HG02970 (cell line): Measurements from ENCODE around the gene DLG4.
"Not testable (repeated sequence)": the region's sequence is repeated elsewhere in the genome, so short reads cannot be mapped to it uniquely, and the experiment has no call there.

ENCODE experiments used
- ATAC-seq: cut with Tn5 transposase; IDR thresholded peaks from one replicate; pipeline ENCODE4 v1.9.1; 2021; ENCODE audit warnings: mild to moderate bottlenecking, moderate library complexity, moderate number of reproducible peaks; ENCODE audit not compliant: unreplicated experiment, low FRiP score

DLG4 gene

GRCh38 chr17:7172522-7173191 lies 47.0 kb downstream of the DLG4 start:
- ATAC-seq, result not testable (repeated sequence)

- not testable (repeated sequence) for ATAC-seq
Observed at GRCh38 chr17:7169565-7169908, 50.1 kb downstream of the DLG4 start.

GRCh38 chr17:7168841-7169564 lies 50.6 kb downstream of the DLG4 start:
- ATAC-seq, result not testable (repeated sequence)

GRCh38 chr17:7167832-7168231 lies 51.8 kb downstream of the DLG4 start:
- no peak for ATAC-seq

GRCh38 chr17:7166873-7167272 lies 52.8 kb downstream of the DLG4 start:
- ATAC-seq, result no peak

DNA sequence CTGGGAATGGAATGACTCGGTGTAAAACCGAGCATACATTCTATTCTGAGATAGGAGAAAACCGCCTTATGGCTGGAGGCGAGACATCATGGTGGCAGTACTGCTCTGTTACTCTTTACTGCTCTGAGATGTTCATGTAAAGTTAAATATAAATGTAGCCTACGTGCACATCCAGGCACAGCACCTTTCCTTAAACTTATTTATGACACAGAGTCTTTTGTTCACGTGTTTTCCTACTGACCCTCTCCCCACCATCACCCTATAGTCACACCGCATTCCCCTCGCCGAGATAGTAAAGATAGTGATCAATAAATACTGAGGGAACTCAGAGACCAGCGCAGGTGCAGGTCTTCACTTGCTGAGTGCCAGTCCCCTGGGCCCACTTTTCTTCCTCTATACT lies 60.1 kb downstream of the DLG4 start:
- not testable (repeated sequence) for ATAC-seq

DNA sequence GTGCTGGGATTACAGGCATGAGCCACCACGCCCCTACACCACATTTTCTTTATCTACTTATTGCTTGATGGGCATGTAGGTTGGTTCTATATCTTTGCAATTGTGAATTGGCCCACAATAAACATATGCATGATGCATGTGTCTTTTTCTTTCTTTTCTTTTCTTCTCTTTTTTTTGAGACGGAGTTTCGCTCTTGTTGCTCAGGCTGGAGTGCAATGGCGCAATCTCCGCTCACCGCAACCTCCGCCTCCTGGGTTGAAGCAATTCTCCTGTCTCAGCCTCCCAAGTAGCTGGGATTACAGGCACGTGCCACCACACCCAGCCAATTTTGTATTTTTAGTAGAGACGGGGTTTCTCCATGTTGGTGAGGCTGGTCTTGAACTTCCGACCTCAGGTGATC lies 61.2 kb downstream of the DLG4 start:
- not testable (repeated sequence) for ATAC-seq

- no peak for ATAC-seq
Observed at GRCh38 chr17:7156342-7156940, 63.2 kb downstream of the DLG4 start.

DNA sequence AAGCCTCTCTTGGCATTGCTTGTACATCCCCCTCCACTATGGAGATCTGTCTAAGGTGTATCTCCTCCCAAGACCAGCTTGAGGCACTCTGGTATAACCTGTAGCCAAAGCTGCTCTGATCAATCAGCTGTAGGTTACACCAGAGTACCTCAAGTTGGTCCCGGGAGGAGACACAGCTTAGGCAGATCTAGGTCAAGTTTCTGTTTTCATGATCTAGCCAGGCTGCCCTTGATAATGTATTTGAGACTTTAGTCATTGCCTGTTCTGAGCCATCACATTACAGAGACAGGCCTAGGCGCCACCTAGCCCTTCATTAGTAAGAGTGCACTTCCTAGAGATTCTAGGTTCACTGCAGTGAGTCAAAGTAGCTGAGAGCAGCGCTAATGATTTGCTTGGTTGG lies 71.9 kb downstream of the DLG4 start:
- ATAC-seq, result no peak

GRCh38 chr17:7146115-7146514 lies 73.5 kb downstream of the DLG4 start:
- no peak for ATAC-seq

DNA sequence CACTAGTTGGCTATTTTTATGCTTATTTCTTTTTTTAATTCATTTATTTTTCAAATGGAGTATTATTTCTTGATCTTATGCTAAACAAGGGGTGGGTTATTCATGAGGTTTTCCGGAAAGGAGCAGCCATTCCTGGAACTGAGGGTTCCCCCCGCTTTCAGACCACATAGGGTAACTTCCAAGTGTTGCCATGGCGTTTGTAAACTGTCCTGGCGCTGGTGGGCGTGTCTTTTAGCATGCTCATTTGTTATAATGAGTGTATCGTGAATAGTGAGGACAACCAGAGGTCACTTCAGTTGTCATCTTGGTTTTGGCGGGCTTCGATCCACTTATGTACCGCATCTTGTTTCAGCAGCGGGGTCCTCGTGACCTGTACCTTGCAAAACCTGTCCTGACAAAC lies 75.4 kb downstream of the DLG4 start:
- no peak for ATAC-seq

DNA sequence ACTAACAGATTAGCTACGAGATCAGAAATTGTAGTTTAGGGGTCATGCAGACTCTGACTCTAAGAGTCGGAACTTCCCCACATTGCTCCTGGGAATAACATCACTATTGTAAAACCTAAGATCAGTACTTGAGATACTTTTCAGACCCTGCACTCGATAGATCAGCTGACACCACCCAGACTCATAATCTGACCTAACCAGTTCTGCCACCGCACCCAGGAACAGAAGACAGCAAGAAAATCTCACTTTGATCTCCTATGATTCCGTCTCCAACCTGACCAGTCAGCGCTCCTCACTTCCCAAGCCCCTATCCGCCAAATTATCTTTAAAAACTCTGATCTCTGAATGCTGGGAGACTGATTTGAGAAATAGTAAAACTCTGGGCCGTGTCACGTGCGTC lies 77.8 kb downstream of the DLG4 start:
- no peak for ATAC-seq

DNA sequence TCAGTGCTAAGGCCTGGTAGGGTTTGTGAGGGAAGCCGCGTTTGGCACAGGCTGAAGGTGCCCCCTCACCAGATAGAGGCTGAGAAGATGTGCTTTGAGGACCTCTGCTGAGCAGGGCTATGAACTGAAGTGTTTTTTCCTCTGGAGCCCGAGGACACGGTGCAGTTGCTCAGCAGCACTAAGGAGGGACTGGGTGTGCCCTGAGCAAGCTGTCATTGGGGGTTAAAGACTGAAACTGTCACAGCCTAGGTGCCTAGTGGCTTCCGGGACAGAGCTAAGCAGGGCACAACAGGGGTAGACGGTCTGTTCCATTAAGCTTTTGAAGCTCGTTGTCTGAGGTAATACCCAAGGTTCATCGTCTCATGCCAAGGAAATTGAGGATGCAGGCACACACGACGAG lies 80.2 kb downstream of the DLG4 start:
- ATAC-seq, result no peak

GRCh38 chr17:7138800-7139381 lies 80.7 kb downstream of the DLG4 start:
- no peak for ATAC-seq

GRCh38 chr17:7137171-7137943 lies 82.3 kb downstream of the DLG4 start:
- no peak for ATAC-seq
